GM10266 (cell line): ENCODE measurements around the gene CTCFL.

Experiments
- DNase-seq: peaks from one replicate; pipeline ENCODE4 v3.0.0; 2012; ENCODE audit errors: extremely low spot score
- CTCF ChIP-seq: IDR thresholded peaks from 2 replicates; pipeline ENCODE4 v1.5.1; 2012; ENCODE audit warnings: mild to moderate bottlenecking, low read depth; ENCODE audit not compliant: control insufficient read depth, insufficient read depth; ENCODE audit errors: missing control alignments

The CTCFL gene

GRCh38 chr20:57539889-57540288, 14.9 kb upstream of the CTCFL start:
- no peak for TF ChIP-seq CTCF
- no peak for DNase-seq

GRCh38 chr20:57537822-57538221, 12.9 kb upstream of the CTCFL start:
- TF ChIP-seq CTCF = no peak
- no peak for DNase-seq

- no peak for DNase-seq
- TF ChIP-seq CTCF = no peak
Measured at GRCh38 chr20:57536771-57537724, 12.1 kb upstream of the CTCFL start.

GRCh38 chr20:57536120-57536708, 11.3 kb upstream of the CTCFL start:
- no peak for DNase-seq

GRCh38 chr20:57535297-57535696, 10.4 kb upstream of the CTCFL start:
- no peak for DNase-seq
- TF ChIP-seq CTCF = no peak

More at GRCh38 chr20:57536120-57536708, 11.3 kb upstream of the CTCFL start:
- no peak for TF ChIP-seq CTCF

- no peak for DNase-seq
Measured at GRCh38 chr20:57532104-57532503, 7.2 kb upstream of the CTCFL start.

More at GRCh38 chr20:57532104-57532503, 7.2 kb upstream of the CTCFL start:
- no peak for TF ChIP-seq CTCF
